GM12873 (cell line): ENCODE measurements around the gene GJB5.

ENCODE experiments used
- TF ChIP-seq, protein P1 (sequence below): IDR thresholded peaks from 2 replicates; pipeline ENCODE4 v1.5.1; 2012; ENCODE audit warnings: low read depth, mild to moderate bottlenecking, moderate library complexity, low read length, control low read depth; ENCODE audit not compliant: insufficient read depth; ENCODE audit errors: missing control alignments

GJB5 gene

DNA sequence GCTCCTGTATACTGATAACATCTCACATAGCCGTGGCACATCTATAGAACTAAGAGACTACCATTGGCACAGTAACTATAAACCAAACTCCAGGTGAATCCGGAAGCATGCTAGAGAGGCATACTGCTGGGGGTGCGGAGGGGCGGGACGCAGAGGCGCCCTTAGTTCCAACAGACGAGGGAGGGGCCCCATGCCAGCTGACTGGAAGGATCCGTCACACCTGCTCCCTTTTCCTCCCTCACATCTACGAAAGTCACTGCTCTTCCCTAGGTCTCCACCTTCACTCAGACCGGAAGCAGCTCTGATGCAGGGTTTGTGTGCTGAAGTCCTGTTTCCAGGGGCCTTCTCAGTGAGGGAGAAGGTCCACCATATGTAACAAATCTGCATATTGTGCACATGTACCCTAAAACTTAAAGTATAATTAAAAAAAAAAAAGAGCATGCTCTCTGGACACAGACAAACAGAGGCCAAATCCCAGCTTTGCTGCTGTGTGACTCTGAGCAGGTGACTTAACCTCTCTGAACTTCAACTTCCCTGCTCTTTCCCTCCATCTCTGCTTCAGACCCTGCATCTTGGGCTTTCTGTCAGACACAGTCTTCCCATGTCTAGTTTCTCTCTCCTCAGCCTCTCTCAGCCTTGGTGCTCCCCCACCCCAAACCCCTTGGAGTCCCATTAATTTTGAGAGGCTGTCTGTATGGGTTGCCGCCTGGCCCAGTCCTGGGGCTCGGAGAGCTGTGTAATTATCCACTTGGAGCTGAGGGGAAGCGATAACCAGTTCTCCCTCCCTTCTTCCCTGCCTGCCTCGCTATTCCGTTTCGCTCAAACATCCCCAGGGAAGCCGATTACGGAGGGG, 7.8 kb upstream of the GJB5 start:
- TF ChIP-seq, protein P1, sequence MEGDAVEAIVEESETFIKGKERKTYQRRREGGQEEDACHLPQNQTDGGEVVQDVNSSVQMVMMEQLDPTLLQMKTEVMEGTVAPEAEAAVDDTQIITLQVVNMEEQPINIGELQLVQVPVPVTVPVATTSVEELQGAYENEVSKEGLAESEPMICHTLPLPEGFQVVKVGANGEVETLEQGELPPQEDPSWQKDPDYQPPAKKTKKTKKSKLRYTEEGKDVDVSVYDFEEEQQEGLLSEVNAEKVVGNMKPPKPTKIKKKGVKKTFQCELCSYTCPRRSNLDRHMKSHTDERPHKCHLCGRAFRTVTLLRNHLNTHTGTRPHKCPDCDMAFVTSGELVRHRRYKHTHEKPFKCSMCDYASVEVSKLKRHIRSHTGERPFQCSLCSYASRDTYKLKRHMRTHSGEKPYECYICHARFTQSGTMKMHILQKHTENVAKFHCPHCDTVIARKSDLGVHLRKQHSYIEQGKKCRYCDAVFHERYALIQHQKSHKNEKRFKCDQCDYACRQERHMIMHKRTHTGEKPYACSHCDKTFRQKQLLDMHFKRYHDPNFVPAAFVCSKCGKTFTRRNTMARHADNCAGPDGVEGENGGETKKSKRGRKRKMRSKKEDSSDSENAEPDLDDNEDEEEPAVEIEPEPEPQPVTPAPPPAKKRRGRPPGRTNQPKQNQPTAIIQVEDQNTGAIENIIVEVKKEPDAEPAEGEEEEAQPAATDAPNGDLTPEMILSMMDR: no peak

- TF ChIP-seq, protein P1: no peak
These were observed 7.3 kb upstream of the GJB5 start for GRCh38 chr1:34747638-34747941.

GRCh38 chr1:34749992-34750391, 4.9 kb upstream of the GJB5 start:
- TF ChIP-seq, protein P1: no peak

GRCh38 chr1:34750610-34751009, 4.2 kb upstream of the GJB5 start:
- TF ChIP-seq, protein P1: no peak

DNA sequence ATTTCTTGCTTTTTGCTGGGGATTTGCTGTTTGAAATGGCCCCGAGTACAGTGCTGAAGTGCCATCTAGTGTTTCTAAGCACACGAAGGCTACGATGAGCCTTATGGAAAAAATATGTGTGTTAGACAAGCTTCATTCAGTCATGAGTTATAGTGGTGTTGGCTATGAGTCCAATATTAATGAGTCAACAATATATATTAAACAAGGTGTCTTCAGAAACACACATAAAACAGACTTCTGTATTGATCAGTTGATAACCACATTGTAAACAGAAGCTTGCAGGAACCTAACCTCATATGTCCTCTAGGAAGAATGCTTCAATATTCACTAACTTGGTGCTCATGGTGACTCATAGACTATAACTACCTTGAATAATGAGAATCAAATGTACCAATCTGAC, 1.7 kb upstream of the GJB5 start:
- TF ChIP-seq, protein P1: no peak

GRCh38 chr1:34755961-34756360, 1.1 kb downstream of the GJB5 start:
- TF ChIP-seq, protein P1: no peak

- TF ChIP-seq, protein P1: no peak
These were observed 2.5 kb downstream of the GJB5 start for GRCh38 chr1:34757386-34757785.
